ENCODE measurements around the gene PCA3.

PCA3 gene

DNA sequence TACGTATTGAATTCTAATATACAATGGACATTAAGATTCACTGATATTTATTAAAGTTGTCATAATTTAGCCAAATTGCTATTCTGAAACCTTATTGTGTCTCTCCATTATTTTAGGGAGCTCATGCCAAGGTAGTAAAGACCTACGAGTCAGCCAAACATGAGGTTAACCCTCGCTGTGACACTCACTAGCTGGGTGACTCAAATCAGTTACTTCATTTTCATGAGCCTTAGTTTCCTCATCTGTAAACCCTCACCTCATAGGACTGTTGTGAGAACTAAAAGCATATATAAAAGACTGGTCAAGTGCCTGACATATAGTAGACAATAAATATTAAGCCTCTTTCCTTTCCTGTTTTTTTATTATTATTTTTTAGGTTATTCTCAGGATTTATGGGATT lies 44.0 kb upstream of the PCA3 start:
- TF ChIP-seq TEAD4 (IDR thresholded peaks at IDR 0.05) (no peak), TCF12 (IDR thresholded peaks at IDR 0.05; ENCODE audit: low read depth) (no peak), NFIC (IDR thresholded peaks at IDR 0.05) (no peak), RAD21 (IDR thresholded peaks at IDR 0.05; ENCODE audit: low read depth) (no peak)

DNA sequence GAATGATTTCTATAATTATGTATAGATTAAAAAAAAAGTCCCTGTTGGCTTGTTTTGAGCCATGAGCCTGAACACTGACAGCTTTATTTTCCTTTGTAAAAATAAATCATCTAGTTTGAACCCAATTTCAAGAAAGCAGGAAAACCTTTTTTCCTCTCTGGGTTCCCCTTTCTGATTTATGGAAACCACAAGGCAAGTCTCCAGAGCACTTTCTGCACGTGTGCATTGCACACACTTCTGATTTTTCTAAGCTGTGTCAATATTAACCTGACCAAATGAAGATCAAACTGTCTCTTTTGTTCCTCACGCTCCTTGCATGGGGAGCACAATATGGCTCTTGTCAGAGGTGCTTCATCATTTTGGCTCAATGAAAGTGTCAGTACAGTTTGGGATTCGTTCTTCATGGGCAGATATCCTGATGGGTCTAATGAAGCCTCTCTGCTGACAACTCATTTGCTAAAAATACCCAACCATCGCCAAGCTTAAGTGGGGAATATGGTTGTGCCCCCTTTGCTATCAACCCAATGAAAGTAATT lies 39.2 kb upstream of the PCA3 start:
- no peak for TF ChIP-seq CEBPB (IDR thresholded peaks at IDR 0.05)
- no peak for TF ChIP-seq FOXM1 (IDR thresholded peaks at IDR 0.05; ENCODE audit: borderline replicate concordance, low read depth)
- TF ChIP-seq, protein P1, sequence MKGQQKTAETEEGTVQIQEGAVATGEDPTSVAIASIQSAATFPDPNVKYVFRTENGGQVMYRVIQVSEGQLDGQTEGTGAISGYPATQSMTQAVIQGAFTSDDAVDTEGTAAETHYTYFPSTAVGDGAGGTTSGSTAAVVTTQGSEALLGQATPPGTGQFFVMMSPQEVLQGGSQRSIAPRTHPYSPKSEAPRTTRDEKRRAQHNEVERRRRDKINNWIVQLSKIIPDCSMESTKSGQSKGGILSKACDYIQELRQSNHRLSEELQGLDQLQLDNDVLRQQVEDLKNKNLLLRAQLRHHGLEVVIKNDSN (IDR thresholded peaks at IDR 0.05), result no peak
- no peak for TF ChIP-seq RAD21 (IDR thresholded peaks at IDR 0.05; ENCODE audit: low read depth)
- TF ChIP-seq EGR1 (IDR thresholded peaks at IDR 0.05), result no peak
- no peak for TF ChIP-seq CREB1 (IDR thresholded peaks at IDR 0.05; ENCODE audit: low read depth)
- no peak for TF ChIP-seq EP300 (IDR thresholded peaks at IDR 0.05; ENCODE audit: borderline replicate concordance)
- no peak for TF ChIP-seq NFIC (IDR thresholded peaks at IDR 0.05)
- no peak for TF ChIP-seq TEAD4 (IDR thresholded peaks at IDR 0.05)
- TF ChIP-seq, protein P2, sequence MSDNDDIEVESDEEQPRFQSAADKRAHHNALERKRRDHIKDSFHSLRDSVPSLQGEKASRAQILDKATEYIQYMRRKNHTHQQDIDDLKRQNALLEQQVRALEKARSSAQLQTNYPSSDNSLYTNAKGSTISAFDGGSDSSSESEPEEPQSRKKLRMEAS (IDR thresholded peaks at IDR 0.05), result no peak
- TF ChIP-seq YY1 (IDR thresholded peaks at IDR 0.05; ENCODE audit: low read depth), result no peak
- TF ChIP-seq TAF1 (IDR thresholded peaks at IDR 0.05; ENCODE audit: low read depth), result no peak
- TF ChIP-seq ZBTB7A (IDR thresholded peaks at IDR 0.05; ENCODE audit: low read depth), result no peak
- no peak for TF ChIP-seq TCF12 (IDR thresholded peaks at IDR 0.05; ENCODE audit: low read depth)

DNA sequence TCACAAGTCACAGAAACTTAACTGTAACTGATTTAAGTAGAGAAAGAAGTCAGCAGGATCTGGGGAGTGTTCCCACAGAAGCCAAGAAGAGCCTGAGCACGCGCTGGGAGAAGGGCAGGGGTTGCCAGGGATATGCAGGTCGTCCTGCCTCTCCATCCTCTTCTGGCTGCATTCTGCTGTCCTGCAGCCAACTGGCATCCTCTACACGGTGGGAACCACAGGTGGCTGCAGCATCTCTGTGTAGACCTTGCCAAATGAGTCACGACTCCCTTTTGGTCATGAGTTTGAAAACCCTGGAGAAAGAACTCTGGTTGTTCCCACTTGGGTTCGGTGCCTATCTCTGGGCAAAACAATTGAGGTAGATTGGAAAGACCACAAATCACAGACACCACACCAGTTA lies 38.4 kb upstream of the PCA3 start:
- TF ChIP-seq YY1 (IDR thresholded peaks at IDR 0.05; ENCODE audit: low read depth), result no peak
- TF ChIP-seq CEBPB (IDR thresholded peaks at IDR 0.05), result no peak
- TF ChIP-seq, protein P3, sequence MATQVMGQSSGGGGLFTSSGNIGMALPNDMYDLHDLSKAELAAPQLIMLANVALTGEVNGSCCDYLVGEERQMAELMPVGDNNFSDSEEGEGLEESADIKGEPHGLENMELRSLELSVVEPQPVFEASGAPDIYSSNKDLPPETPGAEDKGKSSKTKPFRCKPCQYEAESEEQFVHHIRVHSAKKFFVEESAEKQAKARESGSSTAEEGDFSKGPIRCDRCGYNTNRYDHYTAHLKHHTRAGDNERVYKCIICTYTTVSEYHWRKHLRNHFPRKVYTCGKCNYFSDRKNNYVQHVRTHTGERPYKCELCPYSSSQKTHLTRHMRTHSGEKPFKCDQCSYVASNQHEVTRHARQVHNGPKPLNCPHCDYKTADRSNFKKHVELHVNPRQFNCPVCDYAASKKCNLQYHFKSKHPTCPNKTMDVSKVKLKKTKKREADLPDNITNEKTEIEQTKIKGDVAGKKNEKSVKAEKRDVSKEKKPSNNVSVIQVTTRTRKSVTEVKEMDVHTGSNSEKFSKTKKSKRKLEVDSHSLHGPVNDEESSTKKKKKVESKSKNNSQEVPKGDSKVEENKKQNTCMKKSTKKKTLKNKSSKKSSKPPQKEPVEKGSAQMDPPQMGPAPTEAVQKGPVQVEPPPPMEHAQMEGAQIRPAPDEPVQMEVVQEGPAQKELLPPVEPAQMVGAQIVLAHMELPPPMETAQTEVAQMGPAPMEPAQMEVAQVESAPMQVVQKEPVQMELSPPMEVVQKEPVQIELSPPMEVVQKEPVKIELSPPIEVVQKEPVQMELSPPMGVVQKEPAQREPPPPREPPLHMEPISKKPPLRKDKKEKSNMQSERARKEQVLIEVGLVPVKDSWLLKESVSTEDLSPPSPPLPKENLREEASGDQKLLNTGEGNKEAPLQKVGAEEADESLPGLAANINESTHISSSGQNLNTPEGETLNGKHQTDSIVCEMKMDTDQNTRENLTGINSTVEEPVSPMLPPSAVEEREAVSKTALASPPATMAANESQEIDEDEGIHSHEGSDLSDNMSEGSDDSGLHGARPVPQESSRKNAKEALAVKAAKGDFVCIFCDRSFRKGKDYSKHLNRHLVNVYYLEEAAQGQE (IDR thresholded peaks at IDR 0.05; ENCODE audit: low read depth), result no peak
- TF ChIP-seq, protein P1 (IDR thresholded peaks at IDR 0.05), result no peak
- no peak for TF ChIP-seq ZBTB7A (IDR thresholded peaks at IDR 0.05; ENCODE audit: low read depth)
- TF ChIP-seq, protein P2 (IDR thresholded peaks at IDR 0.05), result no peak
- TF ChIP-seq EGR1 (IDR thresholded peaks at IDR 0.05), result no peak
- no peak for TF ChIP-seq CREB1 (IDR thresholded peaks at IDR 0.05; ENCODE audit: low read depth)
- no peak for TF ChIP-seq EP300 (IDR thresholded peaks at IDR 0.05; ENCODE audit: borderline replicate concordance)
- TF ChIP-seq TAF1 (IDR thresholded peaks at IDR 0.05; ENCODE audit: low read depth), result no peak
- TF ChIP-seq FOXM1 (IDR thresholded peaks at IDR 0.05; ENCODE audit: borderline replicate concordance, low read depth), result no peak
- no peak for TF ChIP-seq TCF12 (IDR thresholded peaks at IDR 0.05; ENCODE audit: low read depth)
- TF ChIP-seq RAD21 (IDR thresholded peaks at IDR 0.05; ENCODE audit: low read depth), result no peak
- no peak for TF ChIP-seq NFIC (IDR thresholded peaks at IDR 0.05)
- TF ChIP-seq TEAD4 (IDR thresholded peaks at IDR 0.05), result no peak

DNA sequence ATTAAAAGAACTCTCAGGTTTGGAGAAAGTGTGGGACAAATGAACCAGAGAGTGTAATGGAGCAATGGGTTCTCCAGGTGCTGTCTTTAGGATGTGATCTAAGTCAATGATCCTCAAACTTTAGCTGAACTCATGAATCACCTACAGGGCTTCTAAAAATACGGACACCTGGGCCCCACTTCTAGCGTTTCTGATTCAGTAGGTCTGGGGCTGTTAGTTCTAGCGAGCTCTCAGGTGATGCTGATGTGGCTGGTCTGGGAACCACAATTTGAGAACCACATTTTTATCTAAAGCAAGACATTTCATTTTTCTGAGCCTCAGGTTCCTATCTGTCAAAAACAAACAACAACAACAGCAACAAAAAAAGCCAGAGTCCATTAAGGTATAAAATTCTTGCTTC lies 35.1 kb upstream of the PCA3 start:
- TF ChIP-seq FOXM1 (IDR thresholded peaks at IDR 0.05; ENCODE audit: borderline replicate concordance, low read depth) (no peak), ZBTB7A (IDR thresholded peaks at IDR 0.05; ENCODE audit: low read depth) (no peak), NFIC (IDR thresholded peaks at IDR 0.05) (no peak), TEAD4 (IDR thresholded peaks at IDR 0.05) (no peak), TAF1 (IDR thresholded peaks at IDR 0.05; ENCODE audit: low read depth) (no peak), CEBPB (IDR thresholded peaks at IDR 0.05) (no peak)
- TF ChIP-seq, protein P3 (IDR thresholded peaks at IDR 0.05; ENCODE audit: low read depth), result no peak
- TF ChIP-seq, protein P2 (IDR thresholded peaks at IDR 0.05), result no peak

DNA sequence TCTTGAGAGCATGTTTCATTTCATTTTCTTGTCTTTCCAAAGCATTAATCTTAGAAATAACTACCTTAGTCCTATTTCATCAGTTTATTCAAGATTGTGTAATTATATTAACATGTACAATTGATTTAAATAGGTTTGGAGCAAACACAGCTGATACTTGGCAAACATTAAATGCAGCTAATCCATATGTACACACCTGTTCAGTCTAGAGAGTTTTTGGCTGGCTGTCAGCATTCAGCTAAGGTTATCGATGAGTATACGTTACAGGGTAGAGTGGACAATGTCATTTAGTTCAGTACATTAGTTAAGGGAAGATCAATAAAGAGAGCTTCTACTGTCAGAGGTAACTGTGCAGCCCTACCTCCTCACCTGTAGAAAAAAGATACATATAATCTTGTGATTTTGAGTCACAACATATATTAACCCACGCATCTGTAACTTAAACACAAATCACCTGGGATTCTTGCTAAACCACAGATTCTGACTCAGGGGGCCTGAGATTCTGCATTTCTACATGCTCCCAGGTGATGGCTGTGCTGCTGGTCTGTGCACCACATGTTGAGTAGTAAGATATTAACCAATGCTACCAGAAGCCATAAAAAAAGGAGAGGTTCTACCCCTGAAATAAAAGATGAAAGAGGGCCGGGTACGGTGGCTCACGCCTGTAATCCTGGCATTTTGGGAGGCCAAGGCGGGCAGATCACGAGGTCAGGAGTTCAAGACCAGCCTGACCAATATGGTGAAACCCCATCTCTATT lies 34.1 kb upstream of the PCA3 start:
- TF ChIP-seq RAD21 (IDR thresholded peaks at IDR 0.05; ENCODE audit: low read depth) (no peak), NFIC (IDR thresholded peaks at IDR 0.05) (no peak), ZBTB7A (IDR thresholded peaks at IDR 0.05; ENCODE audit: low read depth) (no peak), CEBPB (IDR thresholded peaks at IDR 0.05) (no peak), EGR1 (IDR thresholded peaks at IDR 0.05) (no peak)
- TF ChIP-seq, protein P2 (IDR thresholded peaks at IDR 0.05), result no peak
- TF ChIP-seq, protein P1 (IDR thresholded peaks at IDR 0.05), result no peak
